Transverse colon (tissue), 4 donors: ENCODE results near the gene SDK1. TPM values are rescaled to one million over a fixed set of nuclear protein-coding genes. Genes with fewer than 3 reads are reported as not detected.

ENCODE experiments used
- DNase-seq: peaks from one replicate; pipeline ENCODE4 v3.0.0-alpha.2; 2019
- H3K27ac ChIP-seq, 4 donors: fragments of 200-600 bp; sonication (generic); 2 replicates each; pipeline ENCODE4 v1.5.1; 2016 to 2018; ENCODE audit warnings: inconsistent platforms in 4 of 4
- H3K27me3 ChIP-seq: fragments of 200-600 bp; sonication (generic); 2 replicates; pipeline ENCODE4 v1.5.1; 2017; ENCODE audit warnings: inconsistent platforms
- H3K36me3 ChIP-seq, 4 donors: fragments of 200-600 bp; sonication (generic); 2 replicates each; pipeline ENCODE4 v1.5.1; 2017 to 2019; ENCODE audit warnings: inconsistent platforms in 4 of 4
- H3K4me1 ChIP-seq, 4 donors: fragments of 200-600 bp; sonication (generic); 2 replicates each; pipeline ENCODE4 v1.5.1; 2017 to 2020; ENCODE audit warnings: inconsistent platforms in 4 of 4
- H3K4me3 ChIP-seq, 4 donors: fragments of 200-600 bp; sonication (generic); 1 replicate in 1 of 4; 2 replicates in 3 of 4; pipeline versions ENCODE4 v1.5.1 to v1.6.1; 2017 to 2019; ENCODE audit warnings: inconsistent platforms in 4 of 4
- H3K9me3 ChIP-seq, 2 donors: fragments of 200-600 bp; sonication (generic); 2 replicates each; pipeline ENCODE4 v1.5.1; 2017 to 2019; ENCODE audit warnings: inconsistent platforms in 2 of 2
- CTCF ChIP-seq, 5 experiments: fragments of 200-600 bp in 3 of 5; fragments of 450-650 bp in 2 of 5; sonication (generic) in 3 of 5; IDR thresholded peaks; 1 replicate in 2 of 5; 2 replicates in 3 of 5; pipeline ENCODE4 v1.5.1; 2016 to 2017; ENCODE audit warnings: antibody characterized with exemption in 5 of 5, inconsistent platforms in 3 of 5, mild to moderate bottlenecking in 2 of 5, moderate library complexity in 1 of 5
- EP300 ChIP-seq: sonication (generic); formaldehyde crosslinking; IDR thresholded peaks from one replicate; pipeline ENCODE4 v1.6.1; 2017; ENCODE audit warnings: antibody characterized with exemption, low read depth
- POLR2A ChIP-seq: fragments of 450-650 bp; IDR thresholded peaks from one replicate; pipeline ENCODE4 v1.6.1; 2016; ENCODE audit warnings: antibody characterized with exemption, mild to moderate bottlenecking, moderate library complexity
- POLR2AphosphoS5 ChIP-seq, 3 donors: sonication (generic); formaldehyde crosslinking; IDR thresholded peaks; one replicate each; pipeline ENCODE4 v1.6.1; 2016; ENCODE audit warnings: antibody characterized with exemption in 3 of 3
- WGBS, 2 donors: methylation state at CpG; one replicate each; pipeline ENCODE4 v1.1.5; 2018; ENCODE audit warnings: low coverage in 1 of 2; 5-methylcytosine and 5-hydroxymethylcytosine counted together
- in situ Hi-C, 4 donors: fragments of 200-750 bp; cut with MboI; loops; one replicate each; pipeline versions ENCODE4 v1.15.0 to v1.15.1; 2017; ENCODE audit warnings: low sequenced_read_pairs in 3 of 4, low pct_ligation_motif_present in 1 of 4, low pct_unique_long_range_greater_than_20kb in 1 of 4
- intact Hi-C: fragments of 100-400 bp; cut with DNase I; formaldehyde crosslinking; loops from one replicate; pipeline ENCODE4 v1.15.1; 2023; ENCODE audit warnings: low total_unique reads
- total RNA-seq, 4 donors: library from RNA; depleted of rRNA; stranded (reverse); fragments of >200 nt; gene quantifications; one replicate each; pipeline ENCODE4 v1.1.0, GENCODE V29; 2016

Gene SDK1
- total RNA-seq, 4 donors from 2014 or later, result 4.0 to 8.6 (median 5.4) TPM

GRCh38 chr7:3866277-3866676 lies 565.2 kb downstream of the SDK1 start:
- intact Hi-C loops, result no loop called here
- TF ChIP-seq POLR2A (no peak), POLR2AphosphoS5 (IDR thresholded peaks at IDR 0.05) (no peak), EP300 (no peak), CTCF (IDR thresholded peaks at IDR 0.05) (no peak)
- peak overlapping the region; percentile 11 to 39 (median 31) for H3K27ac ChIP-seq
- no peaks in the 10 kb centered on the region for H3K36me3 ChIP-seq
- no peak for DNase-seq
- peaks cover 0 to 4% (median 0%) of the 10 kb centered on the region in 4 donors for H3K4me1 ChIP-seq
- no peak overlapping the region for H3K4me3 ChIP-seq
- in situ Hi-C loops, result no loop called here
- no peaks in the 10 kb centered on the region for H3K27me3 ChIP-seq
- H3K9me3 ChIP-seq, result no peaks in the 10 kb centered on the region
- whole genome bisulfite sequencing, 2 donors, result 63 to 68% methylated on average over 5 of the region's 5 CpGs

GRCh38 chr7:3867863-3868262 lies 566.8 kb downstream of the SDK1 start:
- H3K27ac ChIP-seq, result peak overlapping the region in 1 of 4 donors; percentile 44
- H3K4me1 ChIP-seq, result no peaks in the 10 kb centered on the region
- peak; percentile 14 for DNase-seq
- intact Hi-C loops, result no loop called here
- no peak for TF ChIP-seq CTCF (IDR thresholded peaks at IDR 0.05)
- TF ChIP-seq POLR2AphosphoS5 (IDR thresholded peaks at IDR 0.05), result peak in 2 of 3 donors; percentile 86
- H3K4me3 ChIP-seq, result no peak overlapping the region
- no peaks in the 10 kb centered on the region for H3K27me3 ChIP-seq
- in situ Hi-C loops, result no loop called here
- 42 to 64% methylated on average over 5 of the region's 5 CpGs for WGBS, 2 donors
- no peaks in the 10 kb centered on the region for H3K36me3 ChIP-seq
- no peaks in the 10 kb centered on the region for H3K9me3 ChIP-seq

- TF ChIP-seq POLR2AphosphoS5 (IDR thresholded peaks at IDR 0.05) (no peak), EP300 (no peak), CTCF (IDR thresholded peaks at IDR 0.05) (no peak), POLR2A (no peak)
- Histone ChIP-seq H3K9me3 (no peaks in the 10 kb centered on the region), H3K4me3 (no peak overlapping the region), H3K27ac (no peak overlapping the region), H3K27me3 (no peaks in the 10 kb centered on the region), H3K36me3 (no peaks in the 10 kb centered on the region), H3K4me1 (no peaks in the 10 kb centered on the region)
- WGBS, 2 donors, result 59 to 100% methylated on average over 7 to 14 of the region's 14 CpGs
- in situ Hi-C loops, result loop anchor here in 2 of 4 donors (25.0 kb wide), 2 partner anchors 567 to 1017 kb away; partner anchors contain the start of gene SDK1 (in 1 of the 2)
- intact Hi-C loops, result loop anchor here (1.0 kb wide), 1 partner anchor 21 kb away; no protein-coding TSS in a partner anchor
- no peak for DNase-seq
These were observed 578.5 kb downstream of the SDK1 start for GRCh38 chr7:3879355-3880075.

- in situ Hi-C loops, result loop anchor here in 2 of 4 donors (25.0 kb wide), 2 partner anchors 568 to 1018 kb away; partner anchors contain the start of gene SDK1 (in 1 of the 2)
- H3K36me3 ChIP-seq, result no peaks in the 10 kb centered on the region
- no peak overlapping the region for H3K4me3 ChIP-seq
- no peaks in the 10 kb centered on the region for H3K9me3 ChIP-seq
- intact Hi-C loops, result loop anchor here (1.0 kb wide), 1 partner anchor 22 kb away; no protein-coding TSS in a partner anchor
- 79 to 84% methylated on average over 20 to 26 of the region's 26 CpGs for WGBS, 2 donors
- no peak overlapping the region for H3K27ac ChIP-seq
- no peaks in the 10 kb centered on the region for H3K27me3 ChIP-seq
- DNase-seq, result no peak
- no peaks in the 10 kb centered on the region for H3K4me1 ChIP-seq
- no peak for TF ChIP-seq POLR2AphosphoS5 (IDR thresholded peaks at IDR 0.05)
- no peak for TF ChIP-seq EP300
- no peak for TF ChIP-seq CTCF (IDR thresholded peaks at IDR 0.05)
- TF ChIP-seq POLR2A, result no peak
These were observed 579.4 kb downstream of the SDK1 start for GRCh38 chr7:3880228-3880987.
